Measurements from ENCODE around the gene ARL4C. TPM values are rescaled to one million over a fixed set of nuclear protein-coding genes. Genes with fewer than 3 reads are reported as not detected.

ARL4C gene
- polyA plus RNA-seq (2012; ENCODE audit: insufficient read depth, insufficient read length, low read depth): 30.7 TPM

GRCh38 chr2:234496835-234497593, at the start of gene ARL4C:
ARL4C (minus strand) TSS chr2:234497081; CDS start chr2:234496586, 495 bp downstream.
- peak within 1 kb of the TSS; percentile 82 for H3K4me3 ChIP-seq (ENCODE audit: low read depth, low read length)
- no peaks in the 10 kb centered on the region for H3K4me1 ChIP-seq
- H3K27me3 ChIP-seq: no peaks in the 10 kb centered on the region
- H3K36me3 ChIP-seq: no peaks in the 10 kb centered on the region
- peak; percentile 85 for DNase-seq
- H3K9me3 ChIP-seq: no peaks in the 10 kb centered on the region
- no peak for TF ChIP-seq CTCF (IDR thresholded peaks at IDR 0.05; ENCODE audit: low read depth, low read length)

- Histone ChIP-seq H3K4me3 (ENCODE audit: low read depth, low read length) (no peak overlapping the region), H3K36me3 (no peaks in the 10 kb centered on the region), H3K4me1 (no peaks in the 10 kb centered on the region; the same call in 1 of the 2 replicates), H3K9me3 (no peaks in the 10 kb centered on the region), H3K27me3 (no peaks in the 10 kb centered on the region)
- peak; percentile 87 for TF ChIP-seq CTCF (IDR thresholded peaks at IDR 0.05; ENCODE audit: low read depth, low read length)
- peak; percentile 82 for DNase-seq
Measured at GRCh38 chr2:234544659-234545611, 48.1 kb upstream of the ARL4C start.

- DNase-seq: no peak
- Histone ChIP-seq H3K9me3 (no peaks in the 10 kb centered on the region), H3K27me3 (no peaks in the 10 kb centered on the region), H3K4me1 (no peaks in the 10 kb centered on the region), H3K36me3 (no peaks in the 10 kb centered on the region), H3K4me3 (ENCODE audit: low read depth, low read length) (no peak overlapping the region)
- no peak for TF ChIP-seq CTCF (IDR thresholded peaks at IDR 0.05; ENCODE audit: low read depth, low read length)
Measured at GRCh38 chr2:234542742-234543141, 45.9 kb upstream of the ARL4C start.

GRCh38 chr2:234537929-234538328, 41.0 kb upstream of the ARL4C start:
- H3K4me1 ChIP-seq: peaks cover 23% of the 10 kb centered on the region
- H3K4me3 ChIP-seq (ENCODE audit: low read depth, low read length): no peak overlapping the region
- H3K9me3 ChIP-seq: no peaks in the 10 kb centered on the region
- DNase-seq: no peak
- TF ChIP-seq CTCF (IDR thresholded peaks at IDR 0.05; ENCODE audit: low read depth, low read length): no peak
- no peaks in the 10 kb centered on the region for H3K27me3 ChIP-seq
- no peaks in the 10 kb centered on the region for H3K36me3 ChIP-seq

GRCh38 chr2:234536178-234536965, 39.5 kb upstream of the ARL4C start:
- no peak for TF ChIP-seq CTCF (IDR thresholded peaks at IDR 0.05; ENCODE audit: low read depth, low read length)
- no peaks in the 10 kb centered on the region for H3K36me3 ChIP-seq
- peaks cover 23% of the 10 kb centered on the region for H3K4me1 ChIP-seq
- no peak overlapping the region for H3K4me3 ChIP-seq (ENCODE audit: low read depth, low read length)
- peak; percentile 80 for DNase-seq
- H3K9me3 ChIP-seq: no peaks in the 10 kb centered on the region
- H3K27me3 ChIP-seq: no peaks in the 10 kb centered on the region
